Activated naive CD8-positive, alpha-beta T cell (primary cell): ENCODE data around the gene IL1RAPL2.

Source experiments
- H3K27ac Mint-ChIP-seq: one replicate; pipeline ENCODE4 v1.8.0; 2021; ENCODE audit warnings: mixed read lengths
- H3K27me3 Mint-ChIP-seq: one replicate; pipeline ENCODE4 v1.8.0; 2021; ENCODE audit warnings: mixed read lengths
- H3K36me3 Mint-ChIP-seq: one replicate; pipeline ENCODE4 v1.8.0; 2021; ENCODE audit warnings: mixed read lengths
- H3K4me1 Mint-ChIP-seq: one replicate; pipeline ENCODE4 v1.8.0; 2021; ENCODE audit warnings: low read depth, mixed read lengths
- H3K4me3 Mint-ChIP-seq: one replicate; pipeline ENCODE4 v1.8.0; 2021; ENCODE audit warnings: mild to moderate bottlenecking, mixed read lengths
- H3K9me3 Mint-ChIP-seq: one replicate; pipeline ENCODE4 v1.8.0; 2021; ENCODE audit warnings: low read depth, mixed read lengths

IL1RAPL2 gene

DNA sequence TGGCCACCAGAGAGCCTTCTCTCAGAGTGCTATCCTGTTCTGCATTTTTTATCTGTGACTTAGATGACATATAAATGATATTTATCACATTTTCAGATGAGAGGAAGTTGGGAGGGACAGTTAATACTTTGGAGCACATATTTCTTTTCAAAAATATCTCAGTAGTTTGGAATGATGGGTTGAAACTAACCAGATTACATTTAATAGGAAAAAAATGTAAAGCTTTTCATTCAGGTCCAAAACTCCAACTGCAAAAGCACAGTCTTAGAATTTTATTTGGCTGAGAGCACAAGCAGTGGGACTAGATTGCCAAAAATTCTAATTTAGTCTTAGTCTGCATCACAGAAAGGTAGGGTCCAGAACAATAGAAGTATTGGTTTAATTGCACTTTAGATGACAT, 902.7 kb downstream of the IL1RAPL2 start:
- Mint-ChIP-seq H3K4me1 (no peaks in the 10 kb centered on the region), H3K4me3 (no peak overlapping the region), H3K27me3 (no peaks in the 10 kb centered on the region), H3K27ac (no peak overlapping the region), H3K36me3 (no peaks in the 10 kb centered on the region), H3K9me3 (no peaks in the 10 kb centered on the region)

DNA sequence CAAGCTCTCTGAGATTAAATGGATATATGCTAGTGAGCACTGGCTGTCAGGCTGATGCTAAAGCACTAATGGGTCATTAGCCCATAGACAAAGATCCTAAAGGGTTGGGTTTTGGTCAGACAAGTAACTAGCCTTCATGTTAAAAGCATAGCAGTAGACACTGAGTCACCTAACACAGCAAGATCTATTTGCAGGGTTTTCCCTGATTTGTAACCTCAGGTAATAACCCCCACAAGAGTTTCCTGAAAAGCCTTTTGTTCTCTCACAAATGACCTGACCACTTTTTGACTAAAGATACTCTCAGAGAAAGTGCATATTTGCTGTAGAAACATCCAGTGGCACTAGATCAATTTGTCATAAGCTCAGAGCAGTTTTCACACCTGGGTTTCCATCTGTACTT, 905.6 kb downstream of the IL1RAPL2 start:
- Mint-ChIP-seq H3K4me3 (no peak overlapping the region), H3K36me3 (no peaks in the 10 kb centered on the region), H3K27ac (no peak overlapping the region), H3K4me1 (no peaks in the 10 kb centered on the region), H3K27me3 (no peaks in the 10 kb centered on the region), H3K9me3 (no peaks in the 10 kb centered on the region)

DNA sequence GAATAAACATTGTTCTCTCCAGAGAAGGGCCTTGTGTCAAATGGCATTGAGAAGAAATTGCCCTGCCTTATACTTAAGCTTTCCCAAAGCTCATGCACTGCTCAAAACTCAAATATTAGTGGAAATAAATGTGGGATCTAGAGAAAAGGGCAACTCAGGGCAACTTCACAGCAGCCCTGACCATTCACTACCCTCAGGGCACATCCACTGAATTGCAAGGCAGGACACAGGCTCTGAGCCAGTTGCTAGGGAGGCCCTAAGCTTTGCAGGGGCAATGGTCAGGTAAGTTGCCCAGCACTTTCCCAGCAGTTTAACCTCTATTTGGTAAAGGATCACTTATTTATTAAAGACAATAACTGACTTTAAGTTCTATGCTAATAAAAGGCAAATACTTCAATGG, 909.8 kb downstream of the IL1RAPL2 start:
- H3K9me3 Mint-ChIP-seq = peaks cover 3% of the 10 kb centered on the region
- H3K4me1 Mint-ChIP-seq = no peaks in the 10 kb centered on the region
- H3K27ac Mint-ChIP-seq = no peak overlapping the region
- no peak overlapping the region for H3K4me3 Mint-ChIP-seq
- H3K27me3 Mint-ChIP-seq = no peaks in the 10 kb centered on the region
- H3K36me3 Mint-ChIP-seq = no peaks in the 10 kb centered on the region

DNA sequence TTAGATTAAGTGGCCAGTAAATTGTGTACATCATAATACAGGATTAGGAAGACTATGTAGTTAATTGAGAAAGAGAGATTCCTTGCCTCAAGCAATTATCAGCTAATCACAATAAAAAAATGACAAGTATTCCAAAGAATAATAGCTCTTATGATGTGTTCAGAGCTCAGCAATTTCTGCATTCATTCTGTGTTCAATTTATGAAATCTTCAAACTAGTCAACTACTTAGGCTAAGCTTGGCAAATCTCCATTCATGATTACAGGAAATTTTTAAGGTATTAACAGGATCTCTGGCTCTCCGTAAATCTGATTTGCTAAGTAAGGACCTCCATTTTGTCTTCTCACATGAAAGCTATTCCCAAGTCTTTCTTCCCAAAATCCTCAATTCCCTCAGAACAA, 911.4 kb downstream of the IL1RAPL2 start:
- H3K36me3 Mint-ChIP-seq = no peaks in the 10 kb centered on the region
- H3K9me3 Mint-ChIP-seq = peaks cover 3% of the 10 kb centered on the region
- H3K27me3 Mint-ChIP-seq = no peaks in the 10 kb centered on the region
- no peak overlapping the region for H3K4me3 Mint-ChIP-seq
- H3K4me1 Mint-ChIP-seq = no peaks in the 10 kb centered on the region
- no peak overlapping the region for H3K27ac Mint-ChIP-seq

DNA sequence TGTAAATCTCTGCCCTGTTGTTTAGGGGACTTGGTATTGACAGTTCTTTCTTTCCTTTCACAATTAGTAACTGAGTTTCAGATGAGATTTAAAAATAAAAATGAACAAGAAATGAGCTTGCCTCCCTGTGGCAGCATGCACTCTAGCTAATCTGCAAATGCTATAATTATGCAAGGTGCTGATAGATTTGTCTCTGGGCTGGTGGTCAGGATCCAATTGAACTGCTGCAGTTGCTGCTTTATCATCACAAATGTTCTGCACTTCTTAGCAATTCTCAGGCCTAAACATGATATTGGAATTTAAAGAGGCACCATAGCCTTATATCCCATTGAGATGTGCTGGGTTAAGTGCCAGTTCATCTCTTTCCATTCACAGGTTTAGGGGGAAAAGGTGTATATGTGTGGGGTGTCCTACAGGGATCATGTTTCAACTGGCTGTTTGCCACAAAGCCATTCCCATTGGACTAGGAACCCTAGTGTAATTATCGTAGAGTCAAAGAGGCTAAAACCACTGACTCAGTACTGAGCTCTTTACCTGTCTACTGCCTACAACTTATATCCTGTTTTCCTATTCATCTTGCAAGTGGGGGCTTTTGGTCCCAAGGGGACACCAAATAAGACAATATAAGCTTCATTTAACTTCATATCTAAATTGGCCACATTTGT, 914.8 kb downstream of the IL1RAPL2 start:
- Mint-ChIP-seq H3K4me3 (no peak overlapping the region), H3K36me3 (no peaks in the 10 kb centered on the region), H3K9me3 (peaks cover 9% of the 10 kb centered on the region), H3K27ac (no peak overlapping the region), H3K27me3 (no peaks in the 10 kb centered on the region), H3K4me1 (no peaks in the 10 kb centered on the region)

DNA sequence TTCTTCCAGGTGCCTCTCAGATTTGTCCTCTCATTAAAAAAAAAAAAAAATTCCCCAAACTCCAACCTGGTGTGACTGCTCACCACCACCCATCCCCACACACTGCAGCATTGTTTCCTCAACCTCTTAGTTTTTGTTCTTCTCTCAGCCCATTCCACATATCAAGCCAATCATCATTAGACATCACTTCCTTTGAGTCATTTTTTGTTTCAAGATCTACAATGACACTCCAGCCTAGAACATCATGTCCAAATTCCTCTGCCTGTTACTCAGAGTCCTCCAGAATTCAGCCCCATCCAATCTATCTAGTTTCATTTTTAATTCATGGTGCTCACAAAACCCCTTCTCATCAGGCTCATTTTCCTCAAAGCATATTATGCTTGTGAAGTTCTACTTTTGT, 917.0 kb downstream of the IL1RAPL2 start:
- no peaks in the 10 kb centered on the region for H3K36me3 Mint-ChIP-seq
- no peak overlapping the region for H3K4me3 Mint-ChIP-seq
- H3K27me3 Mint-ChIP-seq = no peaks in the 10 kb centered on the region
- H3K27ac Mint-ChIP-seq = no peak overlapping the region
- H3K4me1 Mint-ChIP-seq = no peaks in the 10 kb centered on the region
- peaks cover 11% of the 10 kb centered on the region for H3K9me3 Mint-ChIP-seq

DNA sequence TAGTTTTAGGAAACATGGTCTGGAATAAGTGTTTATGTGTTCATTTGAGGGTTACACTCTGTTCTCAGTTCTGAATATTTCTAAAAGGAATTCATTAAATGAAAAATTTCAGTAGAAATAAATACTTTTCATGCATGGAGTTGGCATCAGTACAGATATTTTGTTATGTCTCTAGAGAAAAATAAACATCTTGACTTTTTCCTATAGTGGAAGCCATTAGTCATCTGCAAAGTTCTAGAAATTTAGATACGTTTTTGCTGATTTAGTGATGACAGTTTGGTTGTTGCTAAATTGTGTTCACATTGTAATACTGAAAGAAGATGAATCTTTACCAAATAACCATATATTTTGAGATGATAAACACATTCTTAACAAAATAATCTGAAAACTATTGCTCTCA, 922.7 kb downstream of the IL1RAPL2 start:
- Mint-ChIP-seq H3K27me3 (no peaks in the 10 kb centered on the region), H3K9me3 (peaks cover 5% of the 10 kb centered on the region), H3K4me3 (no peak overlapping the region), H3K4me1 (no peaks in the 10 kb centered on the region), H3K36me3 (no peaks in the 10 kb centered on the region), H3K27ac (no peak overlapping the region)

DNA sequence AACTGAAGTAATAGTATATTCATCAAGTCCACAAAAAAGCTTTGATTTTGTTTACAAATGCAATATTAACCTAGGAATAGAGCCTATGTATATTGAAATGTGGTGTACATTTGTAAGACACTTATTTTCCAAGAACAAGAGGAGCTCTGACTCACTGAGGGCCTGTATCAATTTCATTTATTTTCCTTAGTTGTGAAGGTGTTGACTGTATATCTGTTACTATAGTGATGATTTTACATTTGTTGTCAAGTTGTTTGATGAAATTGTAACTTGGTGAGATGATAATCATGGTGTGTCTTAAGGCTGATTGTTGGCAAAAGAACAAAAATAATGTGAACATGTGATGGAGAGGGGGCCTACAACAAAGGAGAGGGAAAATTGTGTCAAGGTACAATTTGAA, 929.4 kb downstream of the IL1RAPL2 start:
- Mint-ChIP-seq H3K27me3 (no peaks in the 10 kb centered on the region), H3K36me3 (no peaks in the 10 kb centered on the region), H3K4me3 (no peak overlapping the region), H3K27ac (no peak overlapping the region), H3K4me1 (no peaks in the 10 kb centered on the region), H3K9me3 (no peaks in the 10 kb centered on the region)

DNA sequence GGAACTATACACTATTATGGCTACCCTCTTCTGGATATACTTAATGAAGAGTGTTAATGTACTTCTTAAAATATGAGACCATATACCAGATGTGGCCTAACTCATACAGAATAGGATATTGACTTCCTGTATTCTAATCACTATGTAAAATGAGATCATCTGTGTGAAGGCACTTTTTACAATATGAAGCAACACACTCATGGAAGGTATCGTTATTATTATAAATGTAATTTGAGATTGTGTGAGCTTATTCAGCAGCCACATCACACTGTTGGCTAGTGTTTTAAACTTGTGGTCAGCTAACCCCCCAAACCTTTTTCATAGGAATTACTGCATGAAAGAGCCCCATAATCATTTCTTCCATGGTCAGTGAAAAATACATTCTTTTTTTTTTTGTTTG, 936.3 kb downstream of the IL1RAPL2 start:
- H3K36me3 Mint-ChIP-seq = no peaks in the 10 kb centered on the region
- no peaks in the 10 kb centered on the region for H3K4me1 Mint-ChIP-seq
- no peaks in the 10 kb centered on the region for H3K27me3 Mint-ChIP-seq
- H3K9me3 Mint-ChIP-seq = no peaks in the 10 kb centered on the region
- H3K4me3 Mint-ChIP-seq = no peak overlapping the region
- no peak overlapping the region for H3K27ac Mint-ChIP-seq

DNA sequence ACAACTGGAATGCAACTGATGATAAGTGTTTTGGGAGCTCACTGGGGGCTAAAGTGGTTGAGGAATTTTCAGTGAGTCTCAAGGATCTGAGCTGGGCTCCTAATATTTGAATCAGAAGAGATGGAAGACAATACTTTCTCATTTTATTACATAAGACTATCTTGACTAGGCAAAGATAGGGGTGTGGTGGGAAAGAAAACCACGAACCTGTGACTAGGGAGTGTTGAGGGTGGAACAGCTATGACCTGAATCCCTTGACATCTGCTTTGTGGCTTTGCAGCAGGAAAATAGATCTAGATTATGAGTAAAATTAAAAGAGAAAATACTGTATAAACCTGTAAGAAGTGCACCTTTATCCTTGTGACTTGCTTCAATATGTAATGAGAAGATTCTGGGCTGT, 949.6 kb downstream of the IL1RAPL2 start:
- no peaks in the 10 kb centered on the region for H3K27me3 Mint-ChIP-seq
- H3K9me3 Mint-ChIP-seq = no peaks in the 10 kb centered on the region
- no peaks in the 10 kb centered on the region for H3K36me3 Mint-ChIP-seq
- no peak overlapping the region for H3K27ac Mint-ChIP-seq
- no peak overlapping the region for H3K4me3 Mint-ChIP-seq
- H3K4me1 Mint-ChIP-seq = no peaks in the 10 kb centered on the region

DNA sequence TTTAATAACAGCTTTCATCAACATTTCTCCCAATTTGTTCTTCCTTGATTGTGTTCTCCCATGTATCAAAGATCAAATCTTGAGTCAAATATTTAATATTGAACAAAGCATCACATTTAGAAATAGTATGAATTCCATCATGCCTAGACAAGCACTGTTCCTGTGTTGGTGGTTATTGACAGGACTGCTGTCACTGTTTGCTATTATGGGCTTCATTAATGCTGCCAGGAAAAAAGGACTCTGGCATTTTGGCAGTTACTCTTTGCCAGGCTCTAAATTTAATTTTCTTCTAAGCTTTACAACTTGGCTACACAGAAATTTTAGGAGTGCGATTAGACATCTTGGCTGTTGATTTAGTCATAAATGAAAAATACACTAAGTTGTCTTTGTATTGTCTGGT, 960.4 kb downstream of the IL1RAPL2 start:
- Mint-ChIP-seq H3K4me3 (no peak overlapping the region), H3K27me3 (no peaks in the 10 kb centered on the region), H3K27ac (no peak overlapping the region), H3K4me1 (no peaks in the 10 kb centered on the region), H3K9me3 (no peaks in the 10 kb centered on the region), H3K36me3 (no peaks in the 10 kb centered on the region)

DNA sequence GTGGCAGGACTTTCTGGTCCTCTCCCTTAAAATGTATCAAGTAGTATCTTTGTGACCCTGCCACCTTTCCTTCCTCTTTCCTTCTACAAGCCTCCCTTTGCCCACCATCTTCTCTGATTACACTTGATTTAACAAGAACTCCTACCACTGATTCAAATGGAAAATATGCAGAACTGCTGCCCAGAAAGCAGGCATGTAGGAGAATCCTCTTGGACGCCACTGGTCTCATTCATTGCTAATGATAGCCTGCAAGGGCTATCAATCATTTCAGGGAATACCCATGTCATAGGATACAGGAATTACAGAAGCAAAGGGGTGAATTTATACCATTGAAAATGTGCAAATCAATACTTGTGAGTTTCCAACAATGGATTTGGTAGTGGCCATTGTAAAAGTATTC, 961.8 kb downstream of the IL1RAPL2 start:
- no peak overlapping the region for H3K4me3 Mint-ChIP-seq
- H3K4me1 Mint-ChIP-seq = no peaks in the 10 kb centered on the region
- H3K27me3 Mint-ChIP-seq = no peaks in the 10 kb centered on the region
- H3K9me3 Mint-ChIP-seq = no peaks in the 10 kb centered on the region
- H3K36me3 Mint-ChIP-seq = no peaks in the 10 kb centered on the region
- H3K27ac Mint-ChIP-seq = no peak overlapping the region

DNA sequence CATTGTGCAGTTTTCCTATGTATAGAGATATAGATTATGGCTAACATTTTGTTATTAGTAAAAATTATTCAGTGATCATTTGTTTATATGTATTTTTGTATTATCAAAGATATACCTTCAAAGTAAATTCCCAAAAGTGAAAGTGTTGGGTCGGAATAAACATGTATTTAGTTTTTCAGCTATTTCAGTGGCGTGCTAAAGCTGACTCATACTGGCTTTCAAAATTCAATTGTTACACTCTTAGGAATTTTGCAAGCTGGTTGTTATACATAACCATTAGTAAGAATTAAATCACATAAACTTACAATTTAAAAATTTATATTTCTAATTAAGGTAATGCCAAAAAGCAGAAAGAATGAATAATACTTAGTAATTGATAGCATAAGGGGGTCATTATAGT, 968.0 kb downstream of the IL1RAPL2 start:
- no peak overlapping the region for H3K4me3 Mint-ChIP-seq
- H3K27me3 Mint-ChIP-seq = no peaks in the 10 kb centered on the region
- no peaks in the 10 kb centered on the region for H3K4me1 Mint-ChIP-seq
- H3K9me3 Mint-ChIP-seq = no peaks in the 10 kb centered on the region
- H3K27ac Mint-ChIP-seq = no peak overlapping the region
- H3K36me3 Mint-ChIP-seq = no peaks in the 10 kb centered on the region

DNA sequence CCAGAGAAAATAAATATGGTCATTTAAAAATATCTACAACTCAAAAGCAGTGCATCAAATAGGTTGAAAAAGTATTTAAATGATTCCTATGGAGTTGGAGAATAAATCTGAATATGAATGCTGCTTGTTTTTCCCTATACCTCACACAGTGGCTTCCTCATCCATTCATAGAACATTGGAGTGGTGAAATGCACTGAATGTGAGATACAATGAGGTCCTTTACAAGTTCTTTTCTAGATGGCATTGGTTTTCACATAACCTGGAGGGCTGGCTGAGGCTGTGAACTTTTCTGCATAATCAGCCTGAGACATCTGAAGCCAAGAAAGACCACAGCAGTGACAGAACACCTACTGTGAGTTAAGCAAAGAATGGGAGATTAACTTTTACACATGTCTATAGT, 977.3 kb downstream of the IL1RAPL2 start:
- Mint-ChIP-seq H3K27me3 (no peaks in the 10 kb centered on the region), H3K36me3 (no peaks in the 10 kb centered on the region), H3K4me1 (no peaks in the 10 kb centered on the region), H3K9me3 (no peaks in the 10 kb centered on the region), H3K27ac (no peak overlapping the region), H3K4me3 (no peak overlapping the region)

DNA sequence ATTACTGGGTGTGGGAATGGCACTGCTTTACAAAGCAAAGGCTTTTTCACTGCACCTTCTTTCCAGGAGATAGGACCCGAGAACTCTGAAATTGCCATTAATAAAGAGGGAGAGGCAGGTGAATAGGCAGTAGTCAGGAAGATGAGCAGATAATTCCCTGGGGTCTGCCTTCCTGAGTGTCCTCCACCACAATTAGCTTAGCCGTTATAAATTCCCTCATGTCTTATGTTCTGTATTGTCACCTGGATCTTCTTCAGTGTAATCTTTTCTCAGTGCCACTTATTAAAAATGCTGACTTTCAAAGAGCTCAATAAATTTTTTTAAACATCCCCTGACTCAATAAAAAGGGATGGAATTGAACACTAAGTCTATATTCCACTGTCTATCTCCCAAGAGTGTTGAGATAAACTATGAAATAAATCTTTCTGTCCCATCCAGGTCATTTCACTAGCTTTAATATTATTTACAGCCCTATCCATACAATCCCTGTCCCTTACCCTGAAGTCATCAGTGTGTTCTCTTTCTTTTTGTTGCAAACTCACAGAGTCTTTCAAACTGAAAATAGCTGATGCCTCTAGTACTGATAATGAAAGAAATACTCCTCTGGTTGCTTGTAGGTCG, 984.2 kb downstream of the IL1RAPL2 start:
- Mint-ChIP-seq H3K27ac (no peak overlapping the region), H3K4me3 (no peak overlapping the region), H3K27me3 (no peaks in the 10 kb centered on the region), H3K4me1 (no peaks in the 10 kb centered on the region), H3K36me3 (no peaks in the 10 kb centered on the region), H3K9me3 (no peaks in the 10 kb centered on the region)

DNA sequence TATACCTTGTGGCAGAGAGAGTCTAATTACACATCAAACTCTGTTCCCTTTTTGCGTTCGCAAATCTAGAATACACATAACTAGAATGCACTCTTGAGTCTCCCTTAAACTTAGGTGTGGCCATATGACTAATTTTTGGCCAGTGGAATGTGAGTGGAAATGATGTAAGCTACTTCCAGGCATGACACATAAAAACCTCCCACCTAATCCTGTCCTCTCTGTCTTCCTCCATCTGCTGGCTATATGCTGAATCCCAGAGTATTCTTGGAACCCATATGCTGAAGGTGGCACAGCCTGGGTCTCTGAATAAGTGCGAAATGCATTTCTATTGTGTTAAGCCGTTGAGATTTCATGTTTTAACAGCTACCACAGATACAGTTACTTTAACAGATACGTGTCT, 986.4 kb downstream of the IL1RAPL2 start:
- Mint-ChIP-seq H3K27me3 (no peaks in the 10 kb centered on the region), H3K36me3 (no peaks in the 10 kb centered on the region), H3K4me3 (no peak overlapping the region), H3K27ac (no peak overlapping the region), H3K4me1 (no peaks in the 10 kb centered on the region), H3K9me3 (no peaks in the 10 kb centered on the region)
